Fibroblast of lung (primary cell): Measurements from ENCODE around the gene MYL2. TPM values are rescaled to one million over a fixed set of nuclear protein-coding genes. Genes with fewer than 3 reads are reported as not detected.
"Not testable (repeated sequence)": the region's sequence is repeated elsewhere in the genome, so short reads cannot be mapped to it uniquely, and the experiment has no call there.

ENCODE experiments used
- DNase-seq, 2 donors: peaks; one replicate each; pipeline versions ENCODE4 v3.0.0 to v3.0.0-alpha.2; 2010; ENCODE audit warnings: low read depth in 2 of 2
- H2AFZ ChIP-seq: 2 replicates; pipeline ENCODE4 v1.5.1; 2012; ENCODE audit warnings: low read length, control low read depth, inconsistent platforms
- H3K27ac ChIP-seq: 2 replicates; pipeline ENCODE4 v1.5.1; 2011; ENCODE audit warnings: low read length, control low read depth; ENCODE audit not compliant: insufficient read depth
- H3K27me3 ChIP-seq: 2 replicates; pipeline ENCODE4 v1.5.1; 2011; ENCODE audit warnings: mild to moderate bottlenecking, low read length; ENCODE audit not compliant: control insufficient read depth, insufficient read depth
- H3K36me3 ChIP-seq: 2 replicates; pipeline ENCODE4 v1.5.1; 2011; ENCODE audit warnings: low read length; ENCODE audit not compliant: control insufficient read depth, insufficient read depth
- H3K4me1 ChIP-seq: 2 replicates; pipeline ENCODE4 v1.5.1; 2011; ENCODE audit warnings: low read length; ENCODE audit not compliant: control insufficient read depth, insufficient read depth; ENCODE audit errors: extremely low read depth
- H3K4me2 ChIP-seq: 2 replicates; pipeline ENCODE4 v1.5.1; 2011; ENCODE audit warnings: low read length, control low read depth; ENCODE audit not compliant: insufficient read depth; ENCODE audit errors: extremely low read depth
- H3K4me3 ChIP-seq, 4 experiments: fragments of 200-600 bp in 1 of 4; sonication (generic) in 1 of 4; replicated peaks in 1 of 4; 2 replicates each; pipeline ENCODE4 v1.5.1; 2011 to 2016; ENCODE audit warnings: low read length in 4 of 4, low read depth in 3 of 4, mild to moderate bottlenecking in 3 of 4, control low read depth in 2 of 4, inconsistent platforms in 1 of 4, mixed read lengths in 1 of 4; ENCODE audit not compliant: insufficient read depth in 1 of 4; ENCODE audit errors: control extremely low read depth in 1 of 4
- H3K79me2 ChIP-seq: 2 replicates; pipeline ENCODE4 v1.5.1; 2012; ENCODE audit warnings: mild to moderate bottlenecking, low read length, inconsistent platforms; ENCODE audit not compliant: control insufficient read depth, insufficient read depth
- H3K9ac ChIP-seq: 2 replicates; pipeline ENCODE4 v1.5.1; 2011; ENCODE audit warnings: mild to moderate bottlenecking, low read length, control low read depth; ENCODE audit not compliant: insufficient read depth
- H3K9me3 ChIP-seq: 2 replicates; pipeline ENCODE4 v1.5.1; 2012; ENCODE audit warnings: low read depth, low read length; ENCODE audit not compliant: control insufficient read depth, insufficient read depth
- H4K20me1 ChIP-seq: 2 replicates; pipeline ENCODE4 v1.5.1; 2011; ENCODE audit warnings: low read length; ENCODE audit not compliant: control insufficient read depth, insufficient read depth; ENCODE audit errors: extremely low read depth
- EZH2 ChIP-seq: IDR thresholded peaks from 2 replicates; pipeline ENCODE4 v1.5.1; 2012; ENCODE audit warnings: low read length, control low read depth, mild to moderate bottlenecking; ENCODE audit errors: missing control alignments
- polyA plus RNA-seq, 2 donors: library from polyadenylated mRNA; depleted of rRNA in 1 of 2; stranded (reverse) in 1 of 2; unstranded in 1 of 2; fragments of >200 nt; gene quantifications; 2 replicates each; pipeline ENCODE4 v1.2.1, GENCODE V29; 2011 to 2012; ENCODE audit warnings: missing spikeins in 1 of 2
- total RNA-seq: library from RNA; depleted of rRNA; stranded (reverse); fragments of >200 nt; gene quantifications from 2 replicates; pipeline ENCODE4 v1.2.1, GENCODE V29; 2014
- TF ChIP-seq, protein P1 (sequence below), 2 donors: IDR thresholded peaks in 1 of 2; conservative IDR thresholded peaks in 1 of 2; 1 replicate in 1 of 2; 2 replicates in 1 of 2; pipeline ENCODE4 v1.5.1; 2011 to 2012; ENCODE audit warnings: low read length in 2 of 2, control low read depth in 1 of 2, inconsistent platforms in 1 of 2, low read depth in 1 of 2, mild to moderate bottlenecking in 1 of 2

Gene MYL2
- total and polyA plus RNA-seq, 2 donors (not counting 1 experiment from before 2014, with no cell fraction given), result not detected

DNA sequence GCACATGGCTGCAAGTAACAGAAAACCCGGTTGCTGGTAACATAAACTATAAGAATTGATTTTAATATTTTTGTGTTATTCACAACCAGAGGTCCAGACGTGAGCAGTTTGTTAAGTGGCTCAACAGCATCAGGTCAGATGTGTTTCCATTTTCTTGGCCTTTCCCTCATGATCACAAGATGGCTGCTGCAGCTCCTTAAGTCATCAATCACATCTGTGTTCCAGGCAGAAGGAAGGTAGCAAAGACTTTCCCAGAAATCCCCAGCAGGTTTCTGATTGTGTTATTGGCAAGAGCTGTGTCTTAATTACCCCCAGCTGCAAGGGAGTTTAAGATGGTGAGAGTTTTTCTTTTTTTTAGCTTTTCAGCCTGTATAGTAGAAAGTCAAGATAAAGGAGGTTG is 40.4 kb upstream of the MYL2 start:
- no peaks in the 10 kb centered on the region for H4K20me1 ChIP-seq
- H3K4me1 ChIP-seq, result no peaks in the 10 kb centered on the region
- H3K4me2 ChIP-seq, result no peak overlapping the region
- no peak for DNase-seq
- no peak overlapping the region for H2AFZ ChIP-seq
- no peaks in the 10 kb centered on the region for H3K9me3 ChIP-seq
- no peaks in the 10 kb centered on the region for H3K36me3 ChIP-seq
- no peaks in the 10 kb centered on the region for H3K79me2 ChIP-seq
- no peak overlapping the region for H3K4me3 ChIP-seq
- no peak overlapping the region for H3K27ac ChIP-seq
- no peak for TF ChIP-seq EZH2
- TF ChIP-seq, protein P1, sequence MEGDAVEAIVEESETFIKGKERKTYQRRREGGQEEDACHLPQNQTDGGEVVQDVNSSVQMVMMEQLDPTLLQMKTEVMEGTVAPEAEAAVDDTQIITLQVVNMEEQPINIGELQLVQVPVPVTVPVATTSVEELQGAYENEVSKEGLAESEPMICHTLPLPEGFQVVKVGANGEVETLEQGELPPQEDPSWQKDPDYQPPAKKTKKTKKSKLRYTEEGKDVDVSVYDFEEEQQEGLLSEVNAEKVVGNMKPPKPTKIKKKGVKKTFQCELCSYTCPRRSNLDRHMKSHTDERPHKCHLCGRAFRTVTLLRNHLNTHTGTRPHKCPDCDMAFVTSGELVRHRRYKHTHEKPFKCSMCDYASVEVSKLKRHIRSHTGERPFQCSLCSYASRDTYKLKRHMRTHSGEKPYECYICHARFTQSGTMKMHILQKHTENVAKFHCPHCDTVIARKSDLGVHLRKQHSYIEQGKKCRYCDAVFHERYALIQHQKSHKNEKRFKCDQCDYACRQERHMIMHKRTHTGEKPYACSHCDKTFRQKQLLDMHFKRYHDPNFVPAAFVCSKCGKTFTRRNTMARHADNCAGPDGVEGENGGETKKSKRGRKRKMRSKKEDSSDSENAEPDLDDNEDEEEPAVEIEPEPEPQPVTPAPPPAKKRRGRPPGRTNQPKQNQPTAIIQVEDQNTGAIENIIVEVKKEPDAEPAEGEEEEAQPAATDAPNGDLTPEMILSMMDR (conservative IDR thresholded peaks at IDR 0.05 in 1 of 2, IDR thresholded peaks at IDR 0.05 in 1 of 2; ENCODE audit: low read depth in 1 of 2, low read length in 2 of 2), result no peak
- no peaks in the 10 kb centered on the region for H3K27me3 ChIP-seq
- H3K9ac ChIP-seq, result no peak overlapping the region

DNA sequence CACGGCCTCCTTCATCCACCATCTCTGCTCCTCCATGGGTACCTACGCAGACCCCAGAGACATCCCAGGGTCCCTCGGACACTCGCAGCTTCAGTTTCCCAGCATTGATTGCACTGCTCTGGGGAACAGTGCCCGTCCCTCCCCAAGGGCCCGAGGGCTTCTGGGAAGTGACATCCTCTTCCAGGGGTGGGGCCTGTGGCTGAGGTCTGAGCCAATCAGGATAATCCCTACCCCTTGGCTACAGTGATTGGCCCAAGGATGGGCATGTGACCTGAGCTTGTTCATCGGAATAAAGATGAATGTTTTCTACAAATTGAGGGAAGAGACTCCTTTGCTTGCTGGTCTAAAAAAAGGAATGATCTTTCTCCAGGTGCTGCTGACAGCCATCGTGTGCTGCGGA is 37.3 kb upstream of the MYL2 start:
- no peaks in the 10 kb centered on the region for H3K4me1 ChIP-seq
- no peaks in the 10 kb centered on the region for H3K36me3 ChIP-seq
- no peak overlapping the region for H3K27ac ChIP-seq
- no peak overlapping the region for H3K4me3 ChIP-seq
- no peaks in the 10 kb centered on the region for H3K27me3 ChIP-seq
- H2AFZ ChIP-seq, result no peak overlapping the region
- no peaks in the 10 kb centered on the region for H4K20me1 ChIP-seq
- DNase-seq, result no peak
- H3K4me2 ChIP-seq, result no peak overlapping the region
- no peak overlapping the region for H3K9ac ChIP-seq
- no peak for TF ChIP-seq EZH2
- TF ChIP-seq, protein P1 (conservative IDR thresholded peaks at IDR 0.05 in 1 of 2, IDR thresholded peaks at IDR 0.05 in 1 of 2; ENCODE audit: low read depth in 1 of 2, low read length in 2 of 2), result no peak
- no peaks in the 10 kb centered on the region for H3K79me2 ChIP-seq
- H3K9me3 ChIP-seq, result no peaks in the 10 kb centered on the region

- Histone ChIP-seq H3K79me2 (no peaks in the 10 kb centered on the region), H3K27me3 (no peaks in the 10 kb centered on the region), H3K27ac (no peak overlapping the region), H3K4me2 (no peak overlapping the region), H2AFZ (no peak overlapping the region), H3K9ac (no peak overlapping the region), H4K20me1 (no peaks in the 10 kb centered on the region), H3K4me1 (no peaks in the 10 kb centered on the region), H3K36me3 (no peaks in the 10 kb centered on the region), H3K9me3 (no peaks in the 10 kb centered on the region), H3K4me3 (no peak overlapping the region)
- TF ChIP-seq EZH2, result no peak
- TF ChIP-seq, protein P1 (conservative IDR thresholded peaks at IDR 0.05 in 1 of 2, IDR thresholded peaks at IDR 0.05 in 1 of 2; ENCODE audit: low read depth in 1 of 2, low read length in 2 of 2), result no peak
- DNase-seq, result no peak
Measured at GRCh38 chr12:110957159-110957558, 36.8 kb upstream of the MYL2 start.

DNA sequence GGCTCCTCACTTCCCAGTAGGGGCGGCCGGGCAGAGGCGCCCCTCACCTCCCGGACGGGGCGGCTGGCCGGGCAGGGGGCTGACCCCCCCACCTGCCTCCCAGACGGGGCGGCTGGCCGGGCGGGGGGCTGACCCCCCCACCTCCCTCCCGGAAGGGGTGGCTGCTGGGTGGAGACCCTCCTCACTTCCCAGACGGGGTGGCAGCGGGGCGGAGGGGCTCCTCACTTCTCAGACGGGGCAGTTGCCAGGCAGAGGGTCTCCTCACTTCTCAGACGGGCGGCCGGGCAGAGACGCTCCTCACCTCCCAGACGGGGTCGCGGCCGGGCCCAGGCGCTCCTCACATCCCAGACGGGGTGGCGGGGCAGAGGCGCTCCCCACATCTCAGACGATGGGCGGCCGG is 30.5 kb upstream of the MYL2 start:
- H3K9me3 ChIP-seq, H4K20me1 ChIP-seq, H3K4me3 ChIP-seq, DNase-seq, H3K9ac ChIP-seq, H3K27me3 ChIP-seq, H3K36me3 ChIP-seq, H3K27ac ChIP-seq, H3K4me2 ChIP-seq, H3K79me2 ChIP-seq, H2AFZ ChIP-seq, H3K4me1 ChIP-seq: not testable (repeated sequence)

- not testable (repeated sequence) for H2AFZ ChIP-seq, H3K9ac ChIP-seq, H3K27ac ChIP-seq, H3K4me2 ChIP-seq, H3K36me3 ChIP-seq, H3K4me1 ChIP-seq, H3K4me3 ChIP-seq, H3K9me3 ChIP-seq, H3K79me2 ChIP-seq, H3K27me3 ChIP-seq, DNase-seq, H4K20me1 ChIP-seq
Measured at GRCh38 chr12:110950466-110950865, 30.1 kb upstream of the MYL2 start.
